ENCODE data around the gene WDR81. TPM values are rescaled to one million over a fixed set of nuclear protein-coding genes. Genes with fewer than 3 reads are reported as not detected.
"Not testable (repeated sequence)": the region's sequence is repeated elsewhere in the genome, so short reads cannot be mapped to it uniquely, and the experiment has no call there.

WDR81 gene
- total RNA-seq, 1 experiment from 2014 or later: 29.5 TPM

- DNase-seq (ENCODE audit: low read depth, low spot score): no peak
- Histone ChIP-seq H3K27ac (ENCODE audit: low read length) (no peak overlapping the region), H3K9me3 (ENCODE audit: control insufficient read depth, insufficient read depth, low read depth, low read length) (no peaks in the 10 kb centered on the region), H3K4me1 (ENCODE audit: control insufficient read depth, insufficient read depth, low read length) (peaks cover 13% of the 10 kb centered on the region), H3K27me3 (ENCODE audit: control insufficient read depth, insufficient read depth, low read length) (no peaks in the 10 kb centered on the region), H3K36me3 (ENCODE audit: control insufficient read depth, insufficient read depth, low read length) (no peaks in the 10 kb centered on the region), H3K4me3 (ENCODE audit: low read depth in 2 of 2, low read length in 2 of 2) (no peak overlapping the region)
- TF ChIP-seq TCF7L2 (IDR thresholded peaks at IDR 0.05; ENCODE audit: low read depth, low read length): no peak
- TF ChIP-seq CTCF (IDR thresholded peaks at IDR 0.05): no peak
- no peak for TF ChIP-seq POLR2AphosphoS5 (IDR thresholded peaks at IDR 0.05; ENCODE audit: low read depth, low read length)
- ChIA-PET POLR2A (no interaction called here), CTCF (no interaction called here)
- in situ Hi-C loops (cut with HindIII; ENCODE audit: low pct_unique_long_range_greater_than_20kb, low sequenced_read_pairs): no loop called here
- intact Hi-C loops (cut with micrococcal nuclease; ENCODE audit: unreplicated experiment): no loop called here
- no TSS peak for BruUV-seq (replicated peaks)
- ATAC-seq: no peak
These were observed 17.4 kb upstream of the WDR81 start for GRCh38 chr17:1707107-1707506.

- BruUV-seq (replicated peaks): not testable (repeated sequence)
These were observed 15.6 kb upstream of the WDR81 start for GRCh38 chr17:1708791-1709346.

GRCh38 chr17:1709403-1709951, 15.0 kb upstream of the WDR81 start:
- intact Hi-C loops (cut with micrococcal nuclease; ENCODE audit: unreplicated experiment) (no loop called here), in situ Hi-C loops (cut with HindIII; ENCODE audit: low pct_unique_long_range_greater_than_20kb, low sequenced_read_pairs) (no loop called here)
- BruUV-seq (replicated peaks): no TSS peak
- Histone ChIP-seq H3K4me1 (ENCODE audit: control insufficient read depth, insufficient read depth, low read length) (peaks cover 36% of the 10 kb centered on the region), H3K27ac (ENCODE audit: low read length) (peak overlapping the region; percentile 51; the same call in 1 of the 2 replicates), H3K9me3 (ENCODE audit: control insufficient read depth, insufficient read depth, low read depth, low read length) (no peaks in the 10 kb centered on the region), H3K27me3 (ENCODE audit: control insufficient read depth, insufficient read depth, low read length) (no peaks in the 10 kb centered on the region), H3K36me3 (ENCODE audit: control insufficient read depth, insufficient read depth, low read length) (peaks cover 4% of the 10 kb centered on the region; the same call in 1 of the 2 replicates), H3K4me3 (ENCODE audit: low read depth in 2 of 2, low read length in 2 of 2) (peak overlapping the region; percentile 59 to 62)
- ChIA-PET POLR2A (no interaction called here), CTCF (no interaction called here)
- ATAC-seq: no peak
- TF ChIP-seq TCF7L2 (IDR thresholded peaks at IDR 0.05; ENCODE audit: low read depth, low read length) (no peak), CTCF (IDR thresholded peaks at IDR 0.05) (no peak), POLR2AphosphoS5 (IDR thresholded peaks at IDR 0.05; ENCODE audit: low read depth, low read length) (no peak), REST (IDR thresholded peaks at IDR 0.05; ENCODE audit: insufficient read depth in 1 of 2, low read depth in 2 of 2, low read length in 1 of 2) (no peak), SIN3A (IDR thresholded peaks at IDR 0.05; ENCODE audit: borderline replicate concordance, insufficient read depth, low read depth, low read length) (no peak)
- DNase-seq (ENCODE audit: low read depth, low spot score): no peak

More at GRCh38 chr17:1708791-1709346, 15.6 kb upstream of the WDR81 start:
- H3K36me3 ChIP-seq (ENCODE audit: control insufficient read depth, insufficient read depth, low read length); ATAC-seq; CTCF ChIA-PET; H3K27ac ChIP-seq (ENCODE audit: low read length); H3K4me3 ChIP-seq (ENCODE audit: low read depth in 2 of 2, low read length in 2 of 2); intact Hi-C loops (cut with micrococcal nuclease; ENCODE audit: unreplicated experiment); H3K9me3 ChIP-seq (ENCODE audit: control insufficient read depth, insufficient read depth, low read depth, low read length); H3K27me3 ChIP-seq (ENCODE audit: control insufficient read depth, insufficient read depth, low read length); POLR2A ChIA-PET; DNase-seq (ENCODE audit: low read depth, low spot score); in situ Hi-C loops (cut with HindIII; ENCODE audit: low pct_unique_long_range_greater_than_20kb, low sequenced_read_pairs): not testable (repeated sequence)
- H3K4me1 ChIP-seq (ENCODE audit: control insufficient read depth, insufficient read depth, low read length): peaks cover 31% of the 10 kb centered on the region

All from Panc1 (cell line).